T47D (cell line): Measurements from ENCODE around the gene GRM3.

Experiments
- DNase-seq, 2 experiments: peaks; one replicate each; pipeline versions ENCODE4 v3.0.0 to v3.0.0-alpha.2; 2011 to 2012; ENCODE audit warnings: low read depth in 1 of 2, low spot score in 1 of 2
- JUND ChIP-seq: IDR thresholded peaks from 2 replicates; pipeline ENCODE4 v1.6.1; 2012; ENCODE audit warnings: low read depth
- in situ Hi-C: cut with HindIII; loops from 2 replicates; pipeline ENCODE4 v1.10.0; 2016; ENCODE audit warnings: low sequenced_read_pairs, low pct_unique_long_range_greater_than_20kb

GRM3 gene

GRCh38 chr7:86904949-86905834, 261.5 kb downstream of the GRM3 start:
- in situ Hi-C loops, result no loop called here
- DNase-seq, result peak in 1 of 2 experiments; percentile 60
- no peak for TF ChIP-seq JUND

DNA sequence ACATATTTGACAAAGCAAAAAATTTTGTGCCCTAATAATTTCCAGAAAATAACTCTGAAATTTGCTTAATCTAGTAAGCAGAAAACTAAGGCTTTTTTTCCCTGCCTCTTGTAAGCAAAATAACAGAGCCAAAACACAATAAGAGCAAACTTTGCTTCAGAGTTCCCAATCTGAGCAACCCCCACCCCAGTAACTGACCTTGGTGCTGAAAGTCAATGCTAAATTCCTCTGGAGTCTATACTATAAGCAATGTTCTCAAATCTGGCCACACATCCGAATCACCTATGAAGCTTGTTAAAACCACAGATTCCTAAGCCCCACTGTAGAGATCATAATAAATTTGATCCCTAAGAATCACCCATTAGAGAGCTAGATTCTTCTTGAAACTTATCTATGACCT, 265.2 kb downstream of the GRM3 start:
- DNase-seq, result peak in 1 of 2 experiments; percentile 68
- no peak for TF ChIP-seq JUND
- in situ Hi-C loops, result no loop called here

- in situ Hi-C loops, result no loop called here
- TF ChIP-seq JUND, result no peak
Measured at GRCh38 chr7:86911659-86912058, 267.9 kb downstream of the GRM3 start.

DNA sequence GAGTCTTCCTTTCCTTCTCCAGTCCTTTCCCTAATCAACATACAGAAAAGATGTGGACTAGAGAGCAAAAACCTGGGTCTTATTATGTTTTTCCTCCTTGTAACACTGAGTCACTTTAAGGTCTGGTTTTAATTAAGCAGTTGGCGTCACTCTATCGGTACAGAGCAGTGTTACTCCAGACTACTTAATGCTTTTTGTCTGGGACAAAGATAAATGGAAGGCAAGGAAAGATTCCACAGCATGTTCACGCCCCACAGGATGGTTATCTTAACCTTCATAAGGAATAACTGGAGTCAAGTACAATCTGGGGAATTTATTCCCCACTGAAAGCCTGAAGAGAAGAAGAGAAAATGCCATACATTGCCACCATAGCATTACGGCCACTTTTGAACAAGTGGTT, 270.0 kb downstream of the GRM3 start:
- no peak for TF ChIP-seq JUND
- in situ Hi-C loops, result no loop called here
- DNase-seq, result no peak

More at GRCh38 chr7:86911659-86912058, 267.9 kb downstream of the GRM3 start:
- peak in 1 of 2 experiments; percentile 20 for DNase-seq
